HEK293 (cell line): ENCODE measurements around the gene SARS1.

ENCODE experiments used
- CTCF ChIA-PET: fragments of 350-600 bp; formaldehyde crosslinking; extraction: SDS; loops from one replicate; lab custom pipeline; 2021; ENCODE audit warnings: antibody characterized with exemption; lab: Yijun Ruan, JAX
- POLR2A ChIA-PET: fragments of 300-600 bp; formaldehyde crosslinking; extraction: SDS; loops from one replicate; lab custom pipeline; 2020; ENCODE audit warnings: antibody characterized with exemption, inconsistent platforms; lab: Yijun Ruan, JAX
- H3K27ac ChIP-seq: fragments of 200-500 bp; sonication (Bioruptor generic); 2 replicates; pipeline ENCODE4 v1.5.1; 2014; ENCODE audit warnings: low read depth, low read length, control low read depth, inconsistent platforms; ENCODE audit errors: extremely low read depth
- H3K36me3 ChIP-seq, 2 experiments: fragments of 200-500 bp in 1 of 2; sonication (Bioruptor generic) in 1 of 2; 1 replicate in 1 of 2; 2 replicates in 1 of 2; pipeline ENCODE4 v1.5.1; 2014 to 2017; ENCODE audit warnings: inconsistent platforms in 2 of 2, low read length in 2 of 2; ENCODE audit not compliant: control insufficient read depth in 2 of 2, insufficient read depth in 1 of 2
- H3K4me1 ChIP-seq: fragments of 200-500 bp; sonication (Bioruptor generic); 2 replicates; pipeline ENCODE4 v1.5.1; 2014; ENCODE audit warnings: mild to moderate bottlenecking, low read length, inconsistent platforms; ENCODE audit not compliant: control insufficient read depth, insufficient read depth
- H3K4me3 ChIP-seq: 2 replicates; pipeline ENCODE4 v1.5.1; 2011; ENCODE audit warnings: low read depth, mild to moderate bottlenecking, control low read depth, low read length, moderate library complexity
- H3K9me3 ChIP-seq: fragments of 200-500 bp; sonication (Bioruptor generic); 2 replicates; pipeline ENCODE4 v1.5.1; 2014; ENCODE audit warnings: low read depth, low read length, inconsistent platforms; ENCODE audit not compliant: control insufficient read depth, insufficient read depth
- HIC1 ChIP-seq: fragments of 450-650 bp; formaldehyde crosslinking; IDR thresholded peaks from 2 replicates; pipeline ENCODE4 v1.5.1; 2016; ENCODE audit warnings: missing biosample characterization, missing genetic modification characterization
- KLF8 ChIP-seq: fragments of 450-650 bp; formaldehyde crosslinking; IDR thresholded peaks from 2 replicates; pipeline ENCODE4 v1.5.1; 2016; ENCODE audit warnings: missing biosample characterization, missing genetic modification characterization
- KLF9 ChIP-seq: fragments of 450-650 bp; formaldehyde crosslinking; IDR thresholded peaks from 2 replicates; pipeline ENCODE4 v1.5.1; 2016; ENCODE audit warnings: missing biosample characterization, missing genetic modification characterization, low read depth
- PBX3 ChIP-seq: sonication (generic); formaldehyde crosslinking; IDR thresholded peaks from 2 replicates; pipeline ENCODE4 v1.8.1; 2022; ENCODE audit warnings: mild to moderate bottlenecking, moderate library complexity, missing genetic modification reagents
- PRDM4 ChIP-seq: fragments of 450-650 bp; formaldehyde crosslinking; IDR thresholded peaks from 2 replicates; pipeline ENCODE4 v1.5.1; 2017; ENCODE audit warnings: missing biosample characterization, missing genetic modification characterization
- PRDM6 ChIP-seq: fragments of 450-650 bp; formaldehyde crosslinking; IDR thresholded peaks from 2 replicates; pipeline ENCODE4 v1.5.1; 2017; ENCODE audit warnings: missing biosample characterization, missing genetic modification characterization
- SALL2 ChIP-seq: fragments of 450-650 bp; formaldehyde crosslinking; IDR thresholded peaks from 2 replicates; pipeline ENCODE4 v1.5.0; 2017; ENCODE audit warnings: missing biosample characterization, mild to moderate bottlenecking, missing genetic modification characterization, borderline replicate concordance
- ZBTB20 ChIP-seq: fragments of 450-650 bp; formaldehyde crosslinking; IDR thresholded peaks from 2 replicates; pipeline ENCODE4 v1.5.1; 2016; ENCODE audit warnings: missing biosample characterization, missing genetic modification characterization
- ZBTB26 ChIP-seq: fragments of 450-650 bp; formaldehyde crosslinking; optimal IDR thresholded peaks from 2 replicates; pipeline ENCODE3; 2016; ENCODE audit warnings: missing biosample characterization, mild to moderate bottlenecking, missing genetic modification characterization
- ZBTB44 ChIP-seq: fragments of 450-650 bp; IDR thresholded peaks from 2 replicates; pipeline ENCODE4 v1.5.1; 2018; ENCODE audit warnings: missing biosample characterization, mild to moderate bottlenecking, missing genetic modification characterization
- ZBTB8A ChIP-seq: fragments of 450-650 bp; formaldehyde crosslinking; IDR thresholded peaks from 2 replicates; pipeline ENCODE4 v1.5.1; 2016; ENCODE audit warnings: missing biosample characterization, missing genetic modification characterization
- ZNF133 ChIP-seq: fragments of 450-650 bp; formaldehyde crosslinking; IDR thresholded peaks from 2 replicates; pipeline ENCODE4 v1.5.1; 2016; ENCODE audit warnings: missing biosample characterization, missing genetic modification characterization
- ZNF248 ChIP-seq: fragments of 450-650 bp; formaldehyde crosslinking; IDR thresholded peaks from 2 replicates; pipeline ENCODE4 v1.5.1; 2017; ENCODE audit warnings: missing biosample characterization, missing genetic modification characterization
- ZNF335 ChIP-seq: fragments of 450-650 bp; formaldehyde crosslinking; conservative IDR thresholded peaks from 2 replicates; pipeline ENCODE4 v1.5.1; 2016; ENCODE audit warnings: missing biosample characterization, missing genetic modification characterization
- ZNF48 ChIP-seq: fragments of 450-650 bp; formaldehyde crosslinking; IDR thresholded peaks from 2 replicates; pipeline ENCODE4 v1.5.1; 2016; ENCODE audit warnings: missing biosample characterization, missing genetic modification characterization
- ZNF548 ChIP-seq: fragments of 450-650 bp; formaldehyde crosslinking; IDR thresholded peaks from 2 replicates; pipeline ENCODE4 v1.5.1; 2016; ENCODE audit warnings: missing biosample characterization, missing genetic modification characterization
- ZNF571 ChIP-seq: fragments of 450-650 bp; formaldehyde crosslinking; IDR thresholded peaks from 2 replicates; pipeline ENCODE4 v1.5.0; 2017; ENCODE audit warnings: missing biosample characterization, missing genetic modification characterization
- ZNF585B ChIP-seq: fragments of 450-650 bp; formaldehyde crosslinking; IDR thresholded peaks from 2 replicates; pipeline ENCODE4 v1.5.1; 2016; ENCODE audit warnings: missing biosample characterization, missing genetic modification characterization
- ZNF600 ChIP-seq: fragments of 450-650 bp; formaldehyde crosslinking; IDR thresholded peaks from 2 replicates; pipeline ENCODE4 v1.5.1; 2016; ENCODE audit warnings: missing biosample characterization, missing genetic modification characterization
- ZNF747 ChIP-seq: fragments of 450-650 bp; formaldehyde crosslinking; IDR thresholded peaks from 2 replicates; pipeline ENCODE4 v1.5.1; 2016; ENCODE audit warnings: missing biosample characterization, missing genetic modification characterization
- ZNF843 ChIP-seq: fragments of 450-650 bp; formaldehyde crosslinking; IDR thresholded peaks from 2 replicates; pipeline ENCODE4 v1.5.1; 2016; ENCODE audit warnings: missing biosample characterization, missing genetic modification characterization

Gene SARS1

GRCh38 chr1:109207467-109208103 is 6.1 kb upstream of the SARS1 start (continued):
- TF ChIP-seq PRDM4 (tag by site-specific recombination) = no peak
- no peak for TF ChIP-seq ZNF600 (tag by site-specific recombination)
- TF ChIP-seq KLF8 (tag by site-specific recombination) = no peak
- TF ChIP-seq ZNF248 (tag by site-specific recombination) = no peak
- no peak for TF ChIP-seq ZNF335 (tag by site-specific recombination)
- TF ChIP-seq KLF9 (tag by site-specific recombination) = no peak
- no peak for TF ChIP-seq ZNF571
- TF ChIP-seq, all 188 proteins: peak for 0

- CTCF ChIA-PET = interaction anchor here (0.7 to 1.7 kb wide), 2 partner anchors 23 to 56 kb away, joined by 3 to 5 read pairs; no protein-coding TSS in a partner anchor
- Histone ChIP-seq H3K36me3 (no peaks in the 10 kb centered on the region), H3K4me1 (no peaks in the 10 kb centered on the region), H3K9me3 (no peaks in the 10 kb centered on the region), H3K4me3 (no peak overlapping the region), H3K27ac (no peak overlapping the region)
- TF ChIP-seq ZBTB44 (tag by site-specific recombination) = no peak
- no peak for TF ChIP-seq SALL2 (tag by site-specific recombination)
- peak; percentile 21; the same call in 1 of the 2 replicates for TF ChIP-seq ZBTB20 (tag by site-specific recombination)
- POLR2A ChIA-PET = interaction anchor here (0.7 kb wide), 1 partner anchor 10 kb away, joined by 3 read pairs; no protein-coding TSS in a partner anchor
These were observed 5.3 kb upstream of the SARS1 start for GRCh38 chr1:109208394-109208793.

- Histone ChIP-seq H3K27ac (no peak overlapping the region), H3K36me3 (no peaks in the 10 kb centered on the region), H3K4me1 (no peaks in the 10 kb centered on the region), H3K4me3 (no peak overlapping the region), H3K9me3 (no peaks in the 10 kb centered on the region)
- ChIA-PET POLR2A (no interaction called here), CTCF (no interaction called here)
- TF ChIP-seq ZNF585B (tag by site-specific recombination) (no peak), ZNF335 (tag by site-specific recombination) (0 out of 2 replicates have a peak, but pooled peaks have one; percentile 34), ZNF133 (no peak), ZBTB26 (tag by site-specific recombination) (no peak), ZNF548 (tag by site-specific recombination) (no peak), ZNF747 (no peak), HIC1 (tag by site-specific recombination) (no peak), ZNF48 (tag by site-specific recombination) (no peak), ZNF600 (tag by site-specific recombination) (peak; percentile 73), ZBTB8A (tag by site-specific recombination) (no peak), ZNF843 (tag by site-specific recombination) (no peak), PRDM6 (tag by site-specific recombination) (peak; percentile 34; the same call in 1 of the 2 replicates), PBX3 (no peak)
These were observed 4.8 kb upstream of the SARS1 start for GRCh38 chr1:109208836-109209463.
